Activated naive CD4-positive, alpha-beta T cell treated with Interleukin-2 at 50 U/mL for 16 hours (primary cell): ENCODE data around the gene OXTR.

Experiments used
- DNase-seq: peaks from one replicate; pipeline ENCODE4 v3.0.0-alpha.2; 2020

OXTR gene

DNA sequence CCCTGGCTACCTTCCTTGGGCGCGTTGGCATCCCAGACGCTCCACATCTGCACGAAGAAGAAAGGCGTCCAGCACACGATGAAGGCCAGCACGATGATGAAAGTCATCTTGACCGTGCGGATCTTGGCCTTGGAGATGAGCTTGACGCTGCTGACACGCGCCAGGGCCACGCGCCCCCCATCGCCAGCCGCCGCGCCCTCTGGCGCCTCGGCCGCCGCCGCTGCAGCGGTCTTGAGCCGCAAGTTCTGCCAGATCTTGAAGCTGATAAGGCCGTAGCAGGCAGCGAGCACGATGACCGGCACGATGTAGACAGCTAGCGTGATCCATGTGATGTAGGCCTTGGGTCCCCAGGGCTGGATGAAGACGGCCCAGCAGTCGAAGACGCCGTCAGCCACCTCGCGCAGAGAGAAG lies 2.2 kb downstream of the OXTR start:
- no peak for DNase-seq

DNA sequence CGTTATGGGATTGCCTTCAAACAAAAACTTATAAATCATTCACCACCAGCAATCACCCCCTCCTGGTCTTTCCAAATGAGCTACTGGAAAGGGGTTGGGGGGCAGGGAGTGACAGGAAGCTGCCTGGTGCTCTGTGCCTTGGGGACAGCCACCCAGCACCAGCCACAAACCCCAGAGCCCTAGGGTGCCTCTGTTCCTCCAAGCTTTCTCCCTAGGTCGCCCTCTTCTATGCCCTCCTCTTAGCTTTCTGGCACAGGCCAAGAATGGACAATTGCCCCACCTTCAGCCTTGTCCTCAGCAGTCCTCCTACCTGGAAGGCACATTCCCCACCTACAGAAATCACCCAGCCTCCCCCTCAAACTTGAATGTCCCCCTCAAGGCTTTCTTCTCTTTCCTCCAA lies 3.3 kb downstream of the OXTR start:
- no peak for DNase-seq

DNA sequence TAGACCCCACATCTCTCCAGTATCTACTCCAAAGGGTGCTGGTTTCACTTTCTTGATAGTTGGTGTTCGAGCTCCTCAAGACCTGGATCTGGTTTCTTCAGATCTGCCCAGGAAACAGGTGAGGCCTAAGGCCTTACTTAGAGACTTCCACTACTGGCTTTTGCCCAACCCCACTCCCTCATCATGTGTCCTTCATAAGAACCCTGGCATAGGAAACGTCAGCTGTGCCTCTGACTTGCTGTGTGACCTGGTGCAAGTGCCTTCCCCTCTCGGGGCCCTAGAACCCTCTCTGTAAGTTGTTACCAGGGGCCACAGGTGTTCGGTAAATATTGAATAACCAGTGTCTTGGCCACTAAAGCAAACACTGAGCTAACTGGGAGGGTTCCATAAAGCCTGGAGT lies 3.9 kb downstream of the OXTR start:
- DNase-seq, result no peak

DNA sequence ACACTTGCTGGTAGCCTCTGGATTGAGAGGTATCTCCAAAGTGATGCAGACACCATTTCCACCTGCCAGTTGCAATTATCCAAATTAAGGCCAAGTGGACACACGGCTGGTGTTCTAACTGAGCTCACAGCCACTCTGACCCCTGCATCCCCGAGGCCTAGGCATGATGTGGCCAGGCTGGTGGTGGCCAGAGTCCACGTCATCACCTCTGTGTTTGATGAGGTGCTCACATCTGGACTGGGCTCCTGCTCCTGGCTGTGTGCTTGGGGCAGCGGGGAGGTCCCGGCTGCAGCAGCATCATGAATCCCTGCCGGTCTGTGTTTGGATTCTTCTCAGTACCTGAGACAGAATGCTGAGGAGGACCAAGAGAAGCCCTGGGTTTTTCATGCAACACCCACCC lies 4.9 kb downstream of the OXTR start:
- DNase-seq, result no peak

DNA sequence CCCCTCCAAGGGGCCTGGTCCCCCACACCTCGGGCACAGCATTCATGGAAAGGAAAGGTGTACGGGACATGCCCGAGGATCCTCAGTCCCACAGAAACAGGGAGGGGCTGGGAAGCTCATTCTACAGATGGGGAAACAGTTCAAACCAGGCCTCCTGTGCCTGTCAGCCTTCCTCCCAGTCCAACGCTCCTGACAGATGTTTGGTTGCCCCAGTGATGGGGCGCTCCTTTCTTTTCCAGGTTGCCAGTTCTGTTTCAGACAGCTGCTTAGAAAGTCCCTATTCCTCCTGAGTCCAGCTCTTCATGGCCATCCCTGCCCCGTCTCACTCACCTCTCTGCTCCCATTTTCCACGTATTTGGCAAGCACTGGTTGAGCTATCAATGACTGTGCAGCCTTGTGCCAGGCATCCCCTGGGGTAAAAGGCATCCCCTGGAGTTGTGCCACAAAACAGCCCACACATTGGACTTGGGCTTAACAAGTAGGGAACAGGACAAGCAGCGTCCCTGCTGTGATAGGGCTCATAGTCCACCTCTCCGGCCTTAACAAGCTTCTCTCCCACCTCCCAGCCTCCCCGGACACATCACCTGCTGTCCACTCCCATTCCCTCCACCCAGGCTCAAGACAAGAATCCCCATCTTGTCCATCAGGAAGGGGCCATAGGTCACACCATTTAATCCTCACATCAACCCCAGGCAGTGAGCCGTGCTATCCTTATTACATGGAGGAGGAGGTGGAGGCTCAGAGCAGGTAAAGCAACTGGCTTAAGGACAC lies 6.6 kb downstream of the OXTR start:
- DNase-seq, result no peak

DNA sequence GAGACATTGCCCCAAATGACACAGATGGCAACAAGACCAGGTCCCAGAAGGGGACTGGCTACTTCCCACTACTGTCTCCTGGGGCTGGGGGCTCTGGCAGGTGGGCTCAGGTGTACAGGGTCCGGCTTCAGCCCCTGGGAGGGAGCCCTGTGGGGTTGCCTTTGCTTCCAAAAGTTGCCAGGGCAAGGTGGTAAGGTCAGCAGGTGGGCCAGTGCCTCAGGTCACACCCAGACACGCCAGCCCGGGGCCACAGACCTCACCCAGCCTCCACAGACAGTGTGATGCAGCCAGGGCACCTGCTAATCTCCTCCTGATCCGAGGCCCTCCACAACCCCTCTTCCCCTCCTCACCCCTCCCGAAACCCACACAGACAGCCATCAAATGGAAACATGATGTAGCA lies 7.5 kb downstream of the OXTR start:
- no peak for DNase-seq

DNA sequence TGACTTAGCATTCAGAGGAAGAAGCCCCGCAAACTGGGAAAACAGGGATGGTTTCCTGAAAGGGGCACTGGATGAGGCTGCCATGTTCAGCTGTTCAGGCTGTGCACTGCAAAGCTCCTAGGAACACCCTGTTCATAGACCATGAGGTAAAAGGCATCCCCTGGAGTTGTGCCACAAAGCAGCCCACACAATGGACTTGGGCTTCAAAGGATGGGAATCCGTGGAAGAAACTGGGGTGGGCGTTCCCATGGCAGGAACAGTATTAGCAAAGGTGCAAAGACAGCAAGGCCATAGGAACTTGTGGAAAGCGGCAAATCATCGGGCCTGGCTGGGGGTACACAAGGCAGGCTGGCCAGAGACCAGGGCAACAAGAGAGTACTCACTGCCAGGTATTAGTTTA lies 8.9 kb downstream of the OXTR start:
- no peak for DNase-seq

DNA sequence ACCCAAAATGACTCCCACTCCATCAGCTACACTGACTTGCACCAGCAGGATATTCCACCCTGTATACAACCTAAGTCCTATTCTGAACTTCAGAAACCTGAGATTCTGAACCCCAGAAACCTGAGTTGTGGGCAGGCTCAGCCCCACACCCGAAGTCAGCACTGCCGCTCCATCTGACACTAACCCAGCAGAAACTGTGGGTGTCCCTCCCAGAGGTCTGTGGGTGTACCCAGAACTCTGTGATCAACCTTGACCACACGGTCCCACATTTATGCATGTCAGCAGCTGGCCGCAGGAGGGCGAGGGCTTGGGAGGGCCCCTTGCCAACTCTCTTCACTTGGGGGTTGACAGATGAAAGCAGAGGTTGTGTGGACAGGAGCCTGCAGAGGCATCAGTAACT lies 9.3 kb downstream of the OXTR start:
- DNase-seq, result no peak

DNA sequence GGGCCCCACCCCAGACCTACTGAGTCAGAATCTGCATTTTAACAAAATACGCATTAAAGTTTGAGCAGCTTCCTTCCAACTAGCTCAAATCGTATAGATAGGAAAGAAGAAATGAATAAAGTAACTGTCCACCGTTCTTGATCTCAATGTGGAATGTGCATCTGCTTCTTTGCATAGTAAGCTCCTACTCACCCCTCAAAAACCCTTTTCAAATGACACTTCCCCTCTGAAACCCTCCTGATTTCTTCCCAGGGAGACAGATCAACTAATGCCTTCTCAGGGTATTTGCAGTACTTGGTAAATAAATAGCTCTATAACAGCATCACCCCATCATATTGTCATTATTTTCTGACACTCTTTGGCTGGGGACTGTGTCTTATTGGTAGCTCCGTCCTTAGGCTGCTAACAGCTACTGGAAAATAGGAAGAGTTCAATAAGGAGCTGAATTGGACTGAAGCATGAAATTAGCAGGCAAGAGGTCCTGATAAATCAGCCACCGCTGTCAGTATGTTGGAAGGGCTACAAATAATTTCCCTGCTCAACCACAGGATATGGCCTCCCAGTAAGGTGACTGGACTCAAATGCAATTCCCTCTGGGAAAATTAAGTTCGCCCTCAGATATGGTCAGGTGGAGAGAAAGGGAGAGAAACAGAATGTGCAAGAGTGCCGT lies 10.2 kb downstream of the OXTR start:
- no peak for DNase-seq

DNA sequence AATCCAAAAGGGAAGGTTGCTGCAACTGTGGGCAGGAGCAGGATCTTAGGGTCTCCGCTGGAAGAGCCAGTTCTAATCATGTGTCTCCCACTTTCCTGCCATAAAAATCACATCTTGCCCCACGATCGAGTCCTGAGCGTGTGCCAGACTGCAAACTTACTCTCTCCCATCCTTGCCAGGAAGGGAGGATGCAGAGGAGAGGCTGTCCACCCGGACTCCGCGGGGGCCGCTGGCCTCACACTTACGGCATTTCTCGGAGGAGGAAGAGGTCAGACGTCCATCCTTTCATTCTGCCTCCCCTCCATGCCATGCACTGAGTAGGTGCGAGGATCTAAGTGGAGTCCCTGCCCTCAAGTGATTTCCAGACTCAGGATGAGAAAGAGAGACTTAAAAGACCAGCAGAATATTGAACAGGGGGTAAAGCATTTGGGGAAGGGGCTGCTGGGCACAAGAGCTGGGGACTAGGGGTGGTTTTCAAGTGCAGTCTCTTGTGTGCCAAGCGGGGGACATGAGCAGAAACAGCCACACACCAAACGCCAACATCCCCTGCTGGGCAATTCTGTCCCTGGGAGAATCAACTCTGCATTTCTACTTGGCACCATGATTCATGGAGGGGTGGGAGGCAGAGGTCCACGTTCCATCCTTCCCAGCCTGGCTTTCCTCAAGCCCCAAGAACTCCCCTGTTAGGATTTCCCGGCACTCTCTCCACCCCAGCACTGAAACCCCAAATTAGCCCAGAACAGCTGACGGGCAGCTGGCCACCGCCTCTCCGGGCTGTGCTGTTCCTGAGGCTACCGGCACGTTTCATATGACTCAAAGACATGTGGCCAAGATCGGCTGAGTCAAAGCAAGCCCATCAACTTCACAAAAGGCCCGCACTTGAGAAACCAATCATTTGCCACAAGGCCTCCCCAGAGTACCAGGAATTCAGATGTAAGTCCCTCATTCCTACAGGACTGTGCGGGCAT lies 11.6 kb downstream of the OXTR start:
- DNase-seq, result no peak

DNA sequence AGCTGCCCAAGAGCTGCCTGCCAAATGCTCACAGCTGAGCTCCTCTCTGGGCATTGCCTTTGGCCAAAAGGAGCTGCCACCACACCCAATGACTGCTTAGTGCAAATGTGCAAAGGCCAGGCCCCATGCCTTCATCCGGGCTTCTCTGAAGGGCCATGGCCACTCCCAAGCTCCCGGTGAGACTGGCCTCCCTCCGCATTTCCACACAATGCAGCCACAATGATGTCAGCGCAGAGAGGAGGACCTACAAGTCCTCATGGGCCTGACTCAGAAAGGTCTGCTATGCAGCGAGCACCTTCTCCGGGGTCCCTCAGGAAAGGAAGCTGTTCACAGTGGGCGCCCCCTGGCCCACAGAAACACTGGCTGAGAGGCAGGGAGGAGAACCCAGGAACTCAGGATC lies 12.7 kb downstream of the OXTR start:
- DNase-seq, result no peak

DNA sequence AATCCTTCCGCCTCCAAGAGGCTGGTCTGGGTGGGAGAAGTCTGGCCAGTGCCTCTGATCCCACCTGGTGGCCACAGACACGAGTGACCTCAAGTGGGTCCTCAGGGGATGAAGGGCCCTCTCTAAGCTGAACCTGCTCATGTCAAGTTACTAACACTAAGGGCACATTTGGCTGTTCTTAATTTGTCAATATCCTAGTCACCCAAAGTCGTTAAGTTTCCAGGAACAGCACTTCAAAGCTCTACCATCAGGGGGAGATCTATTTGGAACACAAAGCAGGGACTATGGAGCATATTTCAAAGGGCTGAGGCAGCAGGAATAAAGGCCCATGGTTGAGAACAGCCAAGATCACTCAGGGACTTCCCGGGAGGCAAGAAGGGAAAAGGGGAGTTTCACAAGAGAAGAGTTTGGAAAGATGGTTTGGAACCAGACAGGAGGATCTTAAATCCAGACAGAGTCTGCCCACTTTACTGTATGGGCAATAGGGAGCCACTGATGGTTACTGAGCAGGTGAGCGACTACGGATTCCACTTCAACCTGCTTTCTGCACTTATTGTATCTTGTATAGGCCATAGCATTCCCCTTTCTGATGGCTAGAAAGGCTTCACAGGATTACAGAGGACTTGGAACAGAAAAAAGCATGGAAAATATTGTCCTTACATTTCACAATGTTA lies 13.7 kb downstream of the OXTR start:
- no peak for DNase-seq

DNA sequence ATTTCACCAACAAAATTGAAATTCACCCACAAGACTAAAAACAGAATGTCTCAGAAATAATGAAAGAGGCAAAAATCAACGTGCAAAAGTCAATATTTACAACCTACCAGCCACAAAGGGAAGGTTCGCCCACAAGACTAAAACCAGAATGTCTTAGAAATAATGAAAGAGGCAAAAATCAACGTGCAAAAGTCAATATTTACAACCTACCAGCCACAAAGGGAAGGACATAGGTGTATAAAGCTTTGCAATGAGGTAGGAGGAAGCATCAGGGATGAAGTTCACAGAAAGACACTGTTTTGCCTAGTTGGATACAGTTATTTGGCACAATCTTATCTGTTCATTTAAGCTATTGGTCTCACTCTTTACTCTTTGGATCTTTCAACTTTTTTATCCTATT lies 14.3 kb downstream of the OXTR start:
- no peak for DNase-seq

DNA sequence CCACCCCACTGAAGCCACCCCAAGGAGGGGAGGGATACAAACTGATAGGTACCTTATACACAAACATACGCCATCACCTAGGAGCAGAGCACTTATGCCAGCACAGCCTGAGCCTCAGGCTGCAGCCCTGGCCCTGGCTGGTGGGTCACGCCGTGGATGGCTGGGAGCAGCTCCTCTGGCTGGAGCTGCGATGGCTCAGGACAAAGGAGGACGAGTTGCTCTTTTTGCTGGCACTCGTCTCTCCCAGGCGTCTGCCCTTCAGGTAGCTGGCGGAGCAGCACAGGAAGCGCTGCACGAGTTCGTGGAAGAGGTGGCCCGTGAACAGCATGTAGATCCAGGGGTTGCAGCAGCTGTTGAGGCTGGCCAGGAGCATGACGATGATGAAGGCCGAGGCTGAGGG lies 16.6 kb downstream of the OXTR start:
- no peak for DNase-seq

DNA sequence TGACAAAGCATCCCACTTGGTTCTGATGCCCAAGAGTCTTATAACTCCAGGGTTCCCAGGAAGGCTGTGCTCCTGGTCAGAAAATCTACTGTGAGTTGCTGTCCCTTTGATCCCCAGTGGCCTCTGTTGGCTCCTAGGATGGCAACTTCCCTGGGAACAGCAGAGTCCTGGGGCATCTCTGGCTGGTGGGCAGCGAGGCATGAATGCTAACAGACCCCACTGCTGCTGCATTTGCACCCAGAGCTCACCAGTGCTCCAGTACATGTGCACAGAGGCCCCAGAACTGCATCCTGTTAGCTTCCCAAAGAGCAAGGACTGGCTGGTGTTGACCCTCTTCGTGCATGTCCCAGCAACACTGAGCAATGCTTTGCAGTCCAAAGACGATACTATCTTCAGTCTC lies 20.1 kb downstream of the OXTR start:
- no peak for DNase-seq

DNA sequence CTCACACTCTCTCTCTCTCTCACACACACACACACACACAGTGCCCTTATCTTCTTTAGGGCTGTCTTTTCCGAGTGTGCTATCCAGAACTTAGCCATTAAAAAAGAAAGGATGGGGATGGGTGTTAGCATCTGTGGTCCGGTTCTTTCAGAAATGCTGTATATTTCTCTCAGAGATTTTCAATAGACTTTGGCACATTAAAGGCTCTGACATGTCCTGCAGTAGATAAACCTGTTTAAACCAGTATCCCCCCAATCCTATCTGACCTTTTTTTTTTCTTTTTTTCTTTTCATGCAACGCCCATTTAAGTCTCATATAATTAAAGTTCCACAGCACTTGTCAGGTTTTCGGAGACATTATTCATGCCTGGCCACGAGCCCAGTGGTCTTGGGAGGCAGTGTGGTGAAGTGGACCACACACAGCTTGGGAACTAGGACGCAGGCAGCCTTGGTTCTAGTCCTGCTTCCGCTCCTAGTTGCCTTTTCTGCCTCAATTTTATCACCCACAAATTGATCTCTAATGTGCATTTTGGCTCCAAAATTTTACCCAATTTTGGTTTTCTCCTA lies 22.6 kb downstream of the OXTR start:
- no peak for DNase-seq

DNA sequence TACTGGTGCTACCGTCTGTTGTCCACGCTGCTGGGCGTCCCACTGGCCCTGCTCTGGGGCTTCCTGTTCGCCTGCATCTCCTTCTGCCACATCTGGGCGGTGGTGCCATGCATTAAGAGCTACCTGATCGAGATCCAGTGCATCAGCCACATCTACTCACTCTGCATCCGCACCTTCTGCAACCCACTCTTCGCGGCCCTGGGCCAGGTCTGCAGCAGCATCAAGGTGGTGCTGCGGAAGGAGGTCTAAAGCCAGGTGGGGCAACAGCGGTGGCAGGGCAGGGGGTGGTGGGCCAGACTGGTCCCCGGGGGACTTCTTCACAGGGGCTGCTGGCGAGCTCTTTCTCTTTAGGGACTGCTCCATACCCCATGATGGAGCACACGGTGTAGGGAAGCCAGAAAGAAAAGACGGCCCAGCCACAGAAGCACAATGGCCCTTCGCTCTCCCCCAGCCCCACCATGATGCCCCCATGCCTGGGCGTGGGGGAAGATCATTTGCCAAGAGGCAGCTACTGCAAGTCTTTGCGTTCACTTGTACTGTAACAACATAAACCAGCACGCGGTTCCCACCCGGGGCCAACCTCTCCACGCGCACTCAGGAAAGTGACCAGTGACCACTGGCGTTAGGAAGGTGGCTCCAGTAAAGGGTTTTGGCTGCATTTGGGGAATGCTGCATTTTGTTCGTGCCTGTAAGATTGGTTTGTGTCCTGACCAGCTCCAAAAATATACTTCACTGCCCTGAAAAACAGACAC lies 23.6 kb downstream of the OXTR start:
- no peak for DNase-seq

DNA sequence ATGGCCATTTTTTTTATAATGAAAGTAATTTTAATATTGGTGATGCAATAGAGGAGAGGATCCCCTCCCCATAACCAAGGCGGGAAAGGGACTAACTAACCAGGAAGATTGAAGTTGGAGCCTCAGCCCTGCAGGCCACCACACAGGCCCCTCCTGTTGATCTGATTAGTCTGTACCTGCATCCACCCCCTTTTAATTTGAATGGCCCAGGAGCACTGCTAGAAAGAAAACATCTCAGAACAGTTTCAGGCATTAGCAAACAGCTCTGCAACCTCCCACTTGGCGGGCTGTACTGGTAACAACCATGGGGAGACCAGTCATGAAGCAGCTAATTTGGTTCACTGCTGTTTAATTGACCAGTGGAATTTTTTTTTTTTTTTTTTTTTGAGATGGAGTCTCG lies 25.5 kb downstream of the OXTR start:
- no peak for DNase-seq

DNA sequence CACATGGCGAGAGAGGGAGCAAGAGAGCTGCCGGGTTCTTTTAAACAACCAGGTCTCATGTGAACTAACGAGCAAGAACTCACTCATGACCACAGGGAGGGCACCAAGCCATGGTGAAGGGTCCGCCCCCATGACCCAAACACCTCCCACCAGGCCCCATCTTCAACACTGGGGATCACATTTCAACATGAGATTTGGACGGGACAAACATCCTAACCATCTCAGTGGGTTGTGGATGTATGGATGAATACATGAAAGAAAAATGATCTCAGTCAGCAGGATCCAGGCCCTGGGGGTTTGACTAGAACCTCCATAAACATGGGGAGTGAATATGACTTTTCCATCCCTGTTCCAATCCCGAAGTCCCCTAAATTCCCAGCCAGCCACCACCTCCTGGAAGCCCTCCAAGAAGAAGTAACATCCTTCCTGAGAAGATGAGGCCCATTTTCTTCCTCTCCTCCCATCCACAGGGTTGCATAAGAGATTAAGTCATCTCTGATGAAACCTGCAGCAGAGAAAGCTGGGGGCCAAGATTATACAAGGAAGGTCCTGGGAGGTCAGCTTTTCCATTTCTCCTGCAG lies 26.3 kb downstream of the OXTR start:
- no peak for DNase-seq

DNA sequence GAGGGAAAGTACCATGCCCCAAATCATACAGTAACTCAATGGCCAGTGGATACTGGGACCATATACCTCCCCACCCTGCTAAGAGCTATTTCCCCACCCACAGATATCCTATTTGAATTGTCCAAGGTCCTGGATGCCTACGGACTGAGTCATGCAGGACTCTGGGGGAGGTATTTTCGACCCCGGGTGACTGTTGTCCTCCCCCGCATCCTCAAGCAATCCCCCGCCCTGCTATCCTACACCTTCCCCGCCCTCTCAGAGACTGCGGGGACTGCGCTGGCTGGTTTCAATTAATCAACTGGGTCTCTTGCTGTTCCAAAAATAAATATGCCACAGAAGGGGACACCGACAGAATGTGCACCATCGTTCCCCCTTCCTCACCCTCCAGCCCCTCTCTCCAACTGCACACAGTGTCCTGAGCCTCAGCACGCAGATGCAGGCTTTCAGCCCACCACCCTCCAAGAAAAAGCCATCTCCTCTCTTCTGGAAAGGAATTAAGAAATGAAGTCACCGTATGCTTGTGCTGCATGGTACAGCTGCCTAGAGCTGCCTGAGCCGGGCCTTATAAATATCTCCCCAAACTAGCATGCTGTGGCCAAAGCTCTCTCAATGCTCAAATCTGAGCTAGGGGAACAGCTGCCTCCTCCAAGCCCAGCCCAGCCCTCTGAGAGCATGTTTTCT lies 27.7 kb downstream of the OXTR start:
- DNase-seq, result no peak
